GM21360 (cell line): ENCODE measurements around the gene NFATC3.
A peak's percentile ranks its signal among the peaks of the same experiment; 100 is the strongest.

Experiments used
- ATAC-seq: cut with Tn5 transposase; IDR thresholded peaks from one replicate; pipeline ENCODE4 v1.9.1; 2021; ENCODE audit warnings: mild to moderate bottlenecking, moderate library complexity; ENCODE audit not compliant: unreplicated experiment

Gene NFATC3

GRCh38 chr16:68085259-68086071 lies at the start of gene NFATC3:
TSS of gene NFATC3 (plus strand) at chr16:68085370. CDS start at chr16:68085682, 312 bp downstream.
- ATAC-seq, result peak; percentile 56

- no peak for ATAC-seq
These were observed 47.2 kb upstream of the NFATC3 start for GRCh38 chr16:68037841-68038597.

- peak; percentile 64 for ATAC-seq
These were observed 44.5 kb upstream of the NFATC3 start for GRCh38 chr16:68040506-68041288.

- no peak for ATAC-seq
These were observed 43.4 kb upstream of the NFATC3 start for GRCh38 chr16:68041783-68042182.

- ATAC-seq, result no peak
These were observed 39.1 kb upstream of the NFATC3 start for GRCh38 chr16:68046106-68046505.

GRCh38 chr16:68047987-68048386 lies 37.2 kb upstream of the NFATC3 start:
- ATAC-seq, result no peak

GRCh38 chr16:68049449-68049848 lies 35.7 kb upstream of the NFATC3 start:
- no peak for ATAC-seq

- no peak for ATAC-seq
These were observed 29.8 kb upstream of the NFATC3 start for GRCh38 chr16:68055395-68055794.

GRCh38 chr16:68059804-68060203 lies 25.4 kb upstream of the NFATC3 start:
- ATAC-seq, result no peak

GRCh38 chr16:68061396-68061795 lies 23.8 kb upstream of the NFATC3 start:
- no peak for ATAC-seq

- ATAC-seq, result no peak
These were observed 22.2 kb upstream of the NFATC3 start for GRCh38 chr16:68062910-68063393.

- no peak for ATAC-seq
These were observed 20.3 kb upstream of the NFATC3 start for GRCh38 chr16:68064791-68065365.

GRCh38 chr16:68065716-68066305 lies 19.4 kb upstream of the NFATC3 start:
- no peak for ATAC-seq

GRCh38 chr16:68066763-68067162 lies 18.4 kb upstream of the NFATC3 start:
- ATAC-seq, result no peak

GRCh38 chr16:68068926-68069325 lies 16.2 kb upstream of the NFATC3 start:
- ATAC-seq, result no peak

- no peak for ATAC-seq
These were observed 15.5 kb upstream of the NFATC3 start for GRCh38 chr16:68069511-68070248.

- no peak for ATAC-seq
These were observed 14.9 kb upstream of the NFATC3 start for GRCh38 chr16:68070249-68070730.

- no peak for ATAC-seq
These were observed 14.2 kb upstream of the NFATC3 start for GRCh38 chr16:68070806-68071517.

GRCh38 chr16:68071518-68071901 lies 13.7 kb upstream of the NFATC3 start:
- no peak for ATAC-seq
